ENCODE data around the gene HMG20A.

GRCh38 chr15:77400258-77400657, 20.4 kb upstream of the HMG20A start:
- TF ChIP-seq BHLHE40 (IDR thresholded peaks at IDR 0.05; ENCODE audit: borderline replicate concordance) (no peak), ELF4 (IDR thresholded peaks at IDR 0.05) (no peak)

Measured in HEK293T (cell line).